SK-N-MC (cell line): ENCODE results near the gene ST6GALNAC5.

ENCODE experiments used
- EZH2 ChIP-seq: fragments of 200-600 bp; sonication (generic); IDR thresholded peaks from one replicate; pipeline ENCODE4 v1.6.1; 2017; ENCODE audit warnings: antibody characterized with exemption
- POLR2AphosphoS5 ChIP-seq: IDR thresholded peaks from 2 replicates; pipeline ENCODE4 v1.6.1; 2012; ENCODE audit warnings: mild to moderate bottlenecking, low read depth, low read length, borderline replicate concordance

DNA sequence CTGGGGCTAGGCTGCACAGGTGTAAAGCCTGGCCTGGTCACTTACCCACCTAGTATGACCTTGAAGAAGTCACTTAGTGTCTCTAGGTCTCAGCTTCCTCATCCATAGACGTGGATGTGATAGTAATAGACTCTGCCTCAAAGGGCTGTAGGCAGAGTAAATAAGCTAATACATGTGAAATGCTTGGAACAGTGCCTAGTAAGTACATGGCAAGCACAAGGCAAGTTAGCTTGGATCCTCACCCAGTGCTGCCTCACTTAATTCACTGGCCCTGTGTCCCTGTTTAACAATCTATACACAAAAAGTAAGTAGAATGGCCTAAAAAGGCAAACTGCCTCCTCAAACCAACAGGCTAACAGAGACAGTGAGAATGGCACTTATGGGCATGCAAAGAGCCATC, 184.1 kb downstream of the ST6GALNAC5 start:
- TF ChIP-seq POLR2AphosphoS5 (no peak), EZH2 (no peak)
